Putamen (tissue), 1 donor: ENCODE results near the gene TEKT5.

ENCODE experiments used
- DNase-seq: peaks from one replicate; pipeline ENCODE4 v3.0.0-alpha.2; 2016; ENCODE audit warnings: low spot score

The TEKT5 gene

DNA sequence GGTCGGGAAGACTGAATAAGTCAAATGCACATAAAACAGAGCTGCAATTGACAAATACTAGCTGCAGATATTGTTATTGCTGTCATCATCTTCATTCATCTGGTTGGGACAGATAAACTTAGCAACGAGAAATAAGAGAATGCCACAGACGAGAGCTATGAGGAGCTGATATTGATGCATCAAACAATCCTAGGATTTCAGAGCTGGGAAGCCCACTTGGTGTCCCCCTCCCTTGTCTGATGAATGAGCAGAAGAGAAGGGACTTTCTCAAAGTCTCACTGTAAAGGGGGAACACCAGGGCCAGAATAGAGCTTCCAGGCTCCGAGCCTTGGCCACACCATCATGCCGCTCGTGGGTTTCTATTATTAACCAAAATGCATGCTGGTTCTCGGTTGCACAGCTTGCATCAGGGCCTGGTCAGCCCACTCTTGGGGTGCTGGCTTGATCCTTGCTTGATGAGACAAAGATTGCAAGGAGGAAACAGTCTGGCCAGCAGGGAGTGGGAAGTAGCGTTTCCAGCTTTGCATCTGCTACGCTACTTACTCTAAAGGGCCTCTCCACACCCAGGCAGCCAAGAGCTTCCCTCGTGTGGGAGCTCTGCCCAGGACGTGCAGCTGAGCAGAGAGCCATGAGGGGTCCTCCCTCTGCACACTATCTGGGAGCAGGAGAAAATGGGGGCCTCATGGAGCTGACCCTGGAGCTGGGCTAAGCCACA lies 85.9 kb downstream of the TEKT5 start:
- no peak for DNase-seq

DNA sequence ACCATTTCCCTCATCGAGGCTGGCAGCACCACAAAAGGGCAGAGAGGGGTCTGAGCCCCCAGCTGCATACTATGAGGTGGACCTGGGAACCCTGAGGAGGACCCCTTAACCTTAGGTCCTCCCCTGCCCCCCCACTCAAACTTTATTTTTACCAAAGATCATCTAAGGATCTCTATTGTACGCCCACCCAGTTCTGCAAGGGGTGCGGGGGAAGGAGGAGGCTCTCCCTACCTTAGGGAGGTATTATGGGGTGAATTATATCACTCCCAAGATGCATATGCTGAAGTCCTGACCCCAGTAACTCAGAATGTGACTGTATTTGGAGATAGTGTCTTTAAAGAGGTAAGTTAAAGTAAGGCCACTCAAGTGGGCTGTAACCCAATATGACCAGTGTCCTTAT lies 87.6 kb downstream of the TEKT5 start:
- peak; percentile 42 for DNase-seq

GRCh38 chr16:10606607-10607006 lies 88.1 kb downstream of the TEKT5 start:
- DNase-seq: peak; percentile 34

- no peak for DNase-seq
These were observed 89.1 kb downstream of the TEKT5 start for GRCh38 chr16:10605636-10606035.

GRCh38 chr16:10601444-10602408 lies 93.0 kb downstream of the TEKT5 start:
- DNase-seq: no peak

DNA sequence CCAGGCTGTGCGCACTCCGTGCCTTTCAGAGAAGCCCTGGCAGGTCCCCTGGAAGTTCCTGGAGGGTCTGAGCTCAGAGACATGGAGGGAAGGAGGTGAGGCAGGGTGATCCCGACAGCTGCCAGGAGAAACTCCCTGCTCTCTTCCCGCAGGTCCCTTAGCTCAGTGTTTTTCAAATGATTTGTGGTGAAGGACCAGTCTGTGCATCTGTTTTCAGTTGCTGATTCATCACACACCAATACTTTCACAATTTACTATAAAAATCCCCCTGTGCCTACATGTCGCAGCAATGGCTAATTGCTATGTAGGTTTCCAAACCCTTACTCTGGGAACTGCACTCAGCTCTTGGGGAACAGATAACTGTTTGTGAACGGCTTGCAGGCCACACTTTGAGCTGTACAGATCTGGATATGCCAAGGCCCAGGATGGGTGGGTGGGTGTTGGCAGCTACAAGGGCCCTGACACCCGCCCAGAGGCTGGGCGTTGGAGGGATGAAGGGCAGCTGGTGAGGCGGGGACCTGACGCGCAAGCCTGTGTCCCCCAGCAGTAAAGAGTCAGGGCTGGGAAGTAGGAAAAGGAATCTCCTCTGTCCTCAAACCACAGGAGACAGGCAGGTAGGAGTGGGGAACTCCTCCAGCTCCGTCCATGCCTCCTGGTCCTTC lies 93.8 kb downstream of the TEKT5 start:
- DNase-seq: no peak

DNA sequence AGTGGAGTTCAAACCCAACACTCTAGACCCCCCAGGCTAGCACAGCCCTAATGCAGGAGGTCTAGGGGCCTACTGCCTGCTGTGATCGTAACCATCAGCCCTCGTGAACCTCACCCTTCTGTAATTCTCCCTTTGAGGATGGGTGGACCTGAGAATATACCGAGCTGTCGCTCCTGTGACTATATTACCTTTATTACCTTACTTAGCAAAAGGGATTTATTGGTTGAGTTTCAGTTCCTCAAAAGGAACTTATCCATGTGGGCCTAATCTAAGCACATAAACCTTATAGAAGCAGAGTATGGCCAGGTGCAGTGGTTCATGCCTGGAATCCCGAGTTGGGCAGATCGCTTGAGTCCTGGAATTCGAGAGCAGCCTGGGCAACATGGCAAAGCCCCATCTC lies 95.1 kb downstream of the TEKT5 start:
- DNase-seq: no peak

DNA sequence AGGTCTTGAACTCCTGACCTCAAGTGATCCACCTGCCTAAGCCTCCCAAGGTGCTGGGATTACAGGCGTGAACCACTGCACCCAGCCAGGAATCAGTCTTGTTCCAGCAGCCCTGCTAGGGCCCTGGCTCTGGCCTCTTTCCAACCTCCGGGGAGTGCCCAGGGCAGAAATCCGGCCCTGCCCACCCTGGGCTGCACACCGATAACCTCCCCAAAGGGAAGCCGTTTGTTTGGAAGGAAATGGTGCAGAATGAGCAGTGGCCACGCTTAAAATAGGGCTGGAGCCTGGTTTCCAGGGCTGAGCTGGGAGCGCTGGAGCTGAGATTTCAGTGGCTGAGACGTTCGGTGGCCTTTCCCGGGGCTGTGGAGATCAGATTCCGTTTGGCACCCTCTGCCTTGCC lies 96.6 kb downstream of the TEKT5 start:
- no peak for DNase-seq

GRCh38 chr16:10597187-10597601 lies 97.5 kb downstream of the TEKT5 start:
- no peak for DNase-seq

DNA sequence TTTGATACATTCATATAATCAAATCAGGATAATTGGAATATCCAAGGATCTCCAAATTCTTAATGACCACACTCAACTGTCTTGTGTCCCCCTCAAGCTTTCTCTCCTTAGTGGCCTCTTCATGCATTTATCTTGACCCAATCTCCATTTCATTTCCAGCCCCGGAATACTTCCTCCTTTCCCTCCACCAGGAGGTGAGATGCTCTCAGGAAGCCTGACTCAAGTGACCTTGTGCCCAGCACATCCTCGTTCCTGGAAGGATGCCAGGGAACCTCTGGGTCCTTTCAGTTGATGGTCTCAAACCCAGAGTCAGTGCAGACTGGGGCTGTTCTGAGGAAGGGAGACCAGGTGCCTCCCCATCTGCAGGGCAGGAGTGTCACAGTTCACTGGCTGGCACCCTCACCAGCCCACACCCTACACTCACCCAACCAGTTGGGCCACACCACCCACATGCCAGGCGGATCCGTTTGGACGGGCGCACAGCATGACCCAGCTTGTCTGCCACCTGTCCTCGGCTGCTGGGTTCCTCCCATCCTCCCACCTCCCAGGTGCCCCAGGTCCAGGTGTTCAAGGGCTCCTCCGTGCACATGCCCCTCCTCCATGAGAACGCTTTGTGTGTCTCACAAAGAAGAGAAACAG lies 100.3 kb downstream of the TEKT5 start:
- DNase-seq: no peak

DNA sequence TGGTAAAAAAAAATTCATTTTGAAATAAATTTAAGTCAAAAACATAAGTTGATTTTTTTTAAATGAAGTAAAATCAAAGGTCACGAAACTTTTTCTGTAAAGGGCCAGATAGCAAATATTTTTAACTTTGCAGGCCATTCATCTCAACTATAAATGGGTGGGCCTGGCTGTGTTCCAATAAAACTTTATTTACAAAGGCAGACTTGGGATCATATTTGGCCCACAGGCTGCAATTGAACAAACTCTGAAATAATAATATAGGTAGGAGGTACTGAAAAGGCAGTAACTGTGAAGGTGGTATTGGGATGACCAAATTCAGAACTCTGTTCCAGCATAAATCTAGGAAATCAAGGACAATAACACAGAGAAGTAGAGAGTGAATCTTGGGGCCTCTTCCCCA lies 102.1 kb downstream of the TEKT5 start:
- DNase-seq: no peak

- no peak for DNase-seq
These were observed 104.4 kb downstream of the TEKT5 start for GRCh38 chr16:10590342-10590741.

DNA sequence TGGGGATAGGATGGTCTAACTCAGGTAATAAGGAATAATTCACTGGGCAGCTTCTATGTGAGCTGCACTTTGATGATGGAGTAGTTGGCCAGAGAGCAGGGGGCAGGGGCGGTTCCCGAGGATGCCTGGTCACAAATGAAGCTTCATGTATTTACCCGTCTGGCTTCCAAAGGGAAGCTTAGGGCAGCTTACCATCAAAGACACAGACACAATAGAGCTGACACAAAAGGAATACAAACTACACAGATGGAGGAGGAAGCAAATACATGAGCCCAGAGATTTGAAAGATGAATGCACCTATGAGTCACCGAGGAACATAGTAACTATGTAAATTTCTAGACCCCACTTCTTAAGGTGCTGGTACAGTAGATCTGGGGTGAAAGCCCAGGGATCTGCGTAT lies 105.6 kb downstream of the TEKT5 start:
- DNase-seq: no peak

DNA sequence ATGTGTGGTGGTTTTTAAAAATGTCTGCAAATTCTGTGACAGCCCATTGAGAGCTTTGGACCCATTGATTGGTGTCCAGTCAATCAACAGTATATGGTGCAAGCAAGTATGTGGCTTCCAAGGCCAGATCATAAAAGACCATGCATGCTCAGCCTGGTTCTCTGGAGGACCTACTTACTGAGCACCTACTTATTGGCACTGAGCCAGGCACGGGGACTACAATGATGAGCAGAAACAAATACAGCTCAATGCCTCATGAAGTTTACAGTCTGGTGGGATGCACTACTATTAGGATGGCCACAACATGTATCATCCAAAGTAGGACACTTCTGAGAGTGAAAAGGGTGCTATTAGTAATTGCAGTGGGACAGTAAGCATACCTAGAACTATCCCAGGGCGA lies 107.1 kb downstream of the TEKT5 start:
- no peak for DNase-seq

DNA sequence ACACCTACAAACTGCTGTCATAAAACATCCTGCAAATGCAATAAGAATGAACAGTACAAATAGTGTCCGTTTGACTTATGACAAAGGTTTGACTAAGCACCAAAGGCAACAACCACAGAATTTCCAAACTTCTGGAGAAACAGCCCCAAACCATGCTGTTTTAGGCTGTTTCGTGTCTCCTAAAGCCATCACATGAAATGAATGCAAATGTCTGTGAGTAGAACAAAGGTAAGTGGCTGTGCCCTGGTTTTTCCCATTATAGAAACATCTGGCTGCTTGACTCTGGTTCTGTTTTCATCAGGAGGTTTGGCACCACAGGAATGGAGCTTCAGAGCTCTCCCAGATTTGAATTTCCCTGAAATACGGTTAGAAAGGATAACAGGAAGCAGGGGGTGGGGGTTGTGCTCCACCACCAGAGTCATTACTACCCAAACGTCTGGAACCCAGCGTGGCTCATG lies 109.7 kb downstream of the TEKT5 start:
- DNase-seq: no peak

DNA sequence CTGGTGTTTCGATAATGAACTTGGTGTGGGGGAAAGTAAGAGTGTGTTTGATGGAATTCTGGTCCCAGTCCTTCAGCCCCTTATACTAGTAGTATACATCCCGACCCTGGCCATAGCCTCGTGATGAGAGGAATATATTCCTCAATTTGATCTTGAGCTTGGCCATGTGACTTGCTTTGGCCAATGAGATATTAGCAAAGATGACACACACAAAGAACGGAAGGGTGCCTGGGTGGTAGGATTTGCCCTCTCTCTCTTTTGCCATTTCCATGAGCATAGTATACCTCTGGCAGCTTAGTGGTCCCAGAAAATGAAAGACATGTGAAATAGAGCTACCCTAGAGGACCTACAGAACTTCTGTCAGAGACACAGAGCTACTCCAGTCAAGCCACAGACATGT lies 111.5 kb downstream of the TEKT5 start:
- no peak for DNase-seq

GRCh38 chr16:10581507-10581906 lies 113.2 kb downstream of the TEKT5 start:
- no peak for DNase-seq

- no peak for DNase-seq
These were observed 113.9 kb downstream of the TEKT5 start for GRCh38 chr16:10580883-10581247.

DNA sequence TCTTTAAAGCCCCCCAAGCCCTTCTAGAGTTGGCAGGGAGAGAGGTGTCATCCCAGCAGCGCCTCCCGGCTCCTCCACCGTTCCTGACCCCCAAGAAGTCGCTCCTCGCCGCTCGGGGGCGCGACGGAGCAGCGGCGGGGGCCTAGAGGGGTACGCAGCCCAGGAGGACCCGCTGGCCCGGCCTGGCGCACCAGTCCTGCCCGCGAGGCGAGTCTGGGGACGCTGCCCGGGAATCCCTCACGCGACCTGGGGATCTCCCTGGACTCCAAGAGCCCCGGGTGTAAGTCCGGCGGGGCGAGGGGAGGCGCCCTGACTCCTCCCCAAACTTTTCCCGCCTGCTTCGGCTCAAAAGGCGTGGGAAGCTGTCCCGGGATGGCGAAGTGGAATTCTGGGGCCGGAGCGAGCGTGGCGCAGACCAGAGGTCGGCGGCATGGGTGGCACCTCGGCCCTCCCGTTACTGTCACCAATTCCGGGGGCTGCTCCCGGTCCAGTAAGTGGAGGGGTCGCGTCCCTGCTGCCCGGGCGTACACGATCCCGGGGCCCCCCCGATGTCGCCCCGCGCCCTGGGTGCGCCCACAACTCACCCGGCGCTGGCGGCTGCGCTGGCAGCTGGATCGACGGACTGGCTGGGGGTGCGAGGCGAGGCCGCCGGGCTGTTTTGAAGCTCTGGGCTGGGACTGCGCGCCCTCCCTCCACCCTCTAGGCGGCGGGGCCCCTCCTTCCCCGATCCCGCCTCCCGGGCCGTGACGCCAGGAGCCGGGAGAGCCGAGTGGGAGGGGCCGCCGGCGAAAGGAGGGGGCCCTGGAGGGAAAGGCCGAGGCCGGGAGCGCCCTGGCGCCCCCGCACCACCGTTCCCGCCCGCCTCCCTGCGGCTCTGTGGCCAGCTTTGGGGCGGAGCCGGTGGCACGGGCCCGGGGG lies 114.5 kb downstream of the TEKT5 start, which contains the start of gene EMP2:
TSS of gene EMP2 (minus strand) at position 634 of the 918 bp plus-strand sequence. CDS start 32,981 bp downstream, outside the sequence.
- no peak for DNase-seq

- DNase-seq: no peak
These were observed 115.2 kb downstream of the TEKT5 start for GRCh38 chr16:10579575-10579964.
